ENCODE data around the gene LILRB4.

DNA sequence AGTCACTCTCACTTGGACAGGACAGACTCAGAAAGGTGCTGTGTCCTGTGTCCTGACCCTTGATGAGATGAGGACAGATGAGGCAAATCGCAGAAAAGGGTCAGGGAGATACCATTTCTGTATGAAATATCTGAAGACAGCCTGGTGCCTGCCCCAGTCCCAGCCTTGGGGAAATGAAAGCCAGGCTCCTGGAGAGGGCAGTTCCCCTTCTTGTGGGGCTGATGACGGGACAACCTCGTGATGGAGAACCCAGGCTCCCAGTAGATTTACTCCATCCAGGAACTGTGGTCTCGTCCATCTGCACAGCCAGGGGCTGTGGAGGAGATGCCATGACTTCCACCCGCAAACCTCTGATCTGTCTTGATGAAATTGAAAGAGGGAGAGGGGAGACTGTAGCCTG lies 18.7 kb upstream of the LILRB4 start:
- TF ChIP-seq CTCF (IDR thresholded peaks at IDR 0.05) (no peak), POLR2A (IDR thresholded peaks at IDR 0.05) (no peak)
